GM10266 (cell line): Measurements from ENCODE around the gene TFEB.

Experiments used
- DNase-seq: peaks from one replicate; pipeline ENCODE4 v3.0.0; 2012; ENCODE audit errors: extremely low spot score
- TF ChIP-seq, protein P1 (sequence below): IDR thresholded peaks from 2 replicates; pipeline ENCODE4 v1.5.1; 2012; ENCODE audit warnings: mild to moderate bottlenecking, low read depth; ENCODE audit not compliant: control insufficient read depth, insufficient read depth; ENCODE audit errors: missing control alignments

Gene TFEB

DNA sequence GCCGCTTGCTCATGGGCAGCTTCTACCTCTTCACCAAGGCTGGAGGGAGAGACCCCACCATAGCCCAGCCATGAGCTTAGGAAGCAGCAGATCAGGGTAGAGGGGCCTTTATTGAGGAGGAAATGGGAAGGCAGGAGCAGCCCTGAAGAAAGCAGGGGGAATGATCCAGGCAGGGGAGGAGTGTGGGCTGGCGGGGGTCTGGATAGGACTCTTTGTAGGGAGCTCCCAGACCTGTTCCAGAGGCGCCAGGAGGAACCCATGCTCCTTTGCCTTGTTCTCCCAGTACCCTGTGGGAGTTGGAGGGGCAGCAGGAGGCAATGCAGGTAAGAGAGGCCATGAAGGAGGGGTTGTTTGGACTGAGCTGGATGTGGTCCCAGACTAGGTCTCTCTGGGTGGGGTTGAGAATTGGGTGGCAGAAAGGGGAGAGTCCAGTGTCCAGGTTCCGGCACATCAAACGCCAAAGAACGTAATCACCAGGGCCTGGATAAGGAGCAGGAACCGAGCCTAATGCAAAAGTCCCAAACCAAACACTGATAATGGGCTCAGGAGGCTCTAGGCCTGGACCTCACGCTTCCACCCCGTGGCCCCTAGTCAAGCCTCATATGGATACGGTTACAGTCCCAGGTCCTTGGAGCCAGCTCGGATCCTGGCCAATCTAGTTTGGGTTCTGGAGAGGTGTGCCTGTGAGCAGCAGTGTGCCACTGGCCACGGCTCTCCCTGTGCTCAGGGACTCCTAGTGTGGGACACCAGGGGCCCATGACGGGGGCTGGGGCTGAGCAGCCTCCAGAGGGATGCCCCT, 23.9 kb upstream of the TFEB start:
- TF ChIP-seq, protein P1, sequence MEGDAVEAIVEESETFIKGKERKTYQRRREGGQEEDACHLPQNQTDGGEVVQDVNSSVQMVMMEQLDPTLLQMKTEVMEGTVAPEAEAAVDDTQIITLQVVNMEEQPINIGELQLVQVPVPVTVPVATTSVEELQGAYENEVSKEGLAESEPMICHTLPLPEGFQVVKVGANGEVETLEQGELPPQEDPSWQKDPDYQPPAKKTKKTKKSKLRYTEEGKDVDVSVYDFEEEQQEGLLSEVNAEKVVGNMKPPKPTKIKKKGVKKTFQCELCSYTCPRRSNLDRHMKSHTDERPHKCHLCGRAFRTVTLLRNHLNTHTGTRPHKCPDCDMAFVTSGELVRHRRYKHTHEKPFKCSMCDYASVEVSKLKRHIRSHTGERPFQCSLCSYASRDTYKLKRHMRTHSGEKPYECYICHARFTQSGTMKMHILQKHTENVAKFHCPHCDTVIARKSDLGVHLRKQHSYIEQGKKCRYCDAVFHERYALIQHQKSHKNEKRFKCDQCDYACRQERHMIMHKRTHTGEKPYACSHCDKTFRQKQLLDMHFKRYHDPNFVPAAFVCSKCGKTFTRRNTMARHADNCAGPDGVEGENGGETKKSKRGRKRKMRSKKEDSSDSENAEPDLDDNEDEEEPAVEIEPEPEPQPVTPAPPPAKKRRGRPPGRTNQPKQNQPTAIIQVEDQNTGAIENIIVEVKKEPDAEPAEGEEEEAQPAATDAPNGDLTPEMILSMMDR: no peak
- DNase-seq: no peak

DNA sequence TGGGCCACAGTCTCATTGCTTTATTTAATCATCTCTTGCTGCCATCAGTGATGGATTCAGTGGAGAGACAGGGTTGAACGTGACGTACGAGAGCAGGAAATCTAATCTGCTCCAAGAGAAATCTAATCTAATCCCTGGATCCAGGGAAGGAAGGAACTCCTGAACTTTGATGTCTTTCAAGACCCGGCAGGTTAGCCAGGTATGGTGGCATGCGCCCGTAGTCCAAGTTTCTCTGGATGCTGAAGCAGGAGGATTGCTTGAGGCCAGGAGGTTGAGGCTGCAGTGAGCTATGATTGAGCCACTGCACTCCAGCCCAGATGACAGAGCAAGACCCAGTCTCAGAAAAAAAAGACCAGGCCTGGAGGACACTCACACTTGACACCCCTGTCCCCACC, 23.2 kb upstream of the TFEB start:
- TF ChIP-seq, protein P1: no peak
- DNase-seq: no peak

DNA sequence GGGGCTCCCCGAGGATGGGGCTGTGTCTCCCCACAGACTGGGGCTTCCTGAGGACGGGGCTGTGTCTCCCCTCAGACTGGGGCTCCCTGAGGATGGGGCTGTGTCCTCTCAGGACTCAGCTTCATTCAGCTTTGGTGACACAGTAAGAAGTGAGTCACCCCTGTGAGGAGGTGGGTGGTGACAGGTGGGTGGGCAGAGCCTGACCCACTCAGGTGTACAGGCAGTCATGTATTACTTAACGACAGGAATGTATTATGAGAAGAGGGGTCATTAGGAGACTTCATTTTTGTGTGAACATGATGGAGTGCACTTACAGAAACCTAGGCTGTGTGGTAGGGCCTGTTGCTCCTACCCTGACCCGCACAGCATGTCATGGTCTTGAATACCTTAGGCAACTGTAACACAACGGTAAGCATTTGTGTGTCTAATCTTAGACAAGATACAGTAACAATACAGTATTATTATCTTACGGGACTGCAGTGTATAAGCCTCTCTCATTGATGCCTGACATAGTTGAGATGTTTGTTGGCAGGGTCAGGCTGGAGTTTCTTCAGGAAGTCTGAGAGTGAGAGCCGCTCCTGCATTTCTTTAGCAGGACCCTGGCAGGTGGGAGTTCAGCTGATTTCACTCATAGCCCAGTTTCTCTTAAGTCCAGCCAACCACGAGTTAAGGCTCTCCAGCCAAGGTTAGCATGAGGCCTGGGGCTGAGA, 22.7 kb upstream of the TFEB start:
- DNase-seq: no peak
- TF ChIP-seq, protein P1: no peak

DNA sequence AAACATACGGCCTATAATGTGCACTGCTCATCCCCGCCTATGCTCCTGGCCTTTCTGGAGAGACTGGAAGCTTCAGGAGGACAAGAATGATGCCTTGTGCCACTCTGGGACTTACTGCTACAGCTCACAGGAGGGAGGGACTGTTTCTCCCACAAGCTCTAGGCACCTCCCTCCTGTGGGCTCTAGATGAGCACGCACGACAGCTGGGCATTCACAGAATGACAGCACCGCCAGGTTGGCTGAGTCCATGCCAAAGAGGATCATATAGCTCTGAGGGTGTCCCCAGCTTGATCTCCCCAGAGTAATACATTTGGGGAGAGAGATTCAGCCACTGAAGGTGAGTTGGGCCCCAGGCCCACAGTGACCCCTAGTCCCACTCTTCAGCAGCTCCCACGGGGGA, 21.9 kb upstream of the TFEB start:
- no peak for DNase-seq
- TF ChIP-seq, protein P1: no peak

DNA sequence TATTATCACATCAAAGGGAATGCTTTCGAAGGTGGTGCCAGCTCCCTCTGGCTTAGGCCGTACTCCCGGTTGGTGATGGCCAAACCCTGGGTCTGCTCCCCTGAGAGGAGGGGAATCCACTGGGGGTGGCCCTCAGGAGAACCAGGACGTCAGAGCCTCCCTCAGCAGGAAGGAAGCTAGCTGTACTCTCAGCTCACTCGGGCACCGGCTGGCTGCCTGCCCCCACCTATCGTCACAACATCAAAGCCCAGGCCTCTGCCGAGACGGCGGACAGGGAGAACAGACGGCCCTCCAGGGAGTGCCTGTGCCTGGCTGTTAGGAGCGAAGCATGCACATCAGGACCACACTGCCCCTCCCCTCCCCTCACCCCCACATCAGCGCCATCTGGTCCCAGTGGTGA, 20.9 kb upstream of the TFEB start:
- TF ChIP-seq, protein P1: no peak
- DNase-seq: no peak

DNA sequence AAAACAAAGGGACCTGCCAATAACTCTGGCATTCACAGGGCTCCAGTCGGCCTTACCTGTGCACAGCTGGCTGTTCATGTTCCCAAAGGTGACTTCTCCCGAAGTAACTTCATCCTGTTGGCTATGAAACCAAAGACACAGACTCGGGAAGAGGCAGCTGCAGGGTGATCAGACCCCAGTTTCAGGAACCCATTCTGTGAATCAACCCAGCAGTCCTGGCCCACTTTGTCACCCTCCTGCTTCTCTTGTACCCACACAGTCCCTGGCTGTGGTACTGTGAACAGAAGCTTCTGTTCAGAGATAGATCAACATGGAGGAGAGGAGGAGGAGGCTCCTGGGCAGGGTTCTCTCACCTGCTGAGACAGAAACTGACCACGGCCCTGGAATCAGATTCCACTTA, 20.5 kb upstream of the TFEB start:
- no peak for DNase-seq
- TF ChIP-seq, protein P1: no peak

DNA sequence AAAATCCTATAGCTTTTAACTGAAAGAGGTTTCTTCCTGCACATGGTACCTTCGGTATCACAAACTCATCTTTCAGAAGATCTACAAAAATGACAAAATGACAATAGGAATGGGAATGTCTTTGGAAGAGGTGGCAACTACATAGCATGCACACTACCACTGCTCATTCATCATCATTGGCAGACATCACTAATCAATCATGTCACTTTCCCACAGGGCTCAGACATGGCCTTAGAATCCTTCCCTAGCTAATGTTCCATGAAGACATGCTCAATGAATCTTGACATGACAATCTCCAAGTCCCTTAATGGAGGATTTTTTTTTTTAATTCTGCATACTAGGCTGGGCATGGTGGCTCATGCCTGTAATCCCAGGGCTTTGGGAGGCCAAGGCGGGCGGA, 15.0 kb upstream of the TFEB start:
- TF ChIP-seq, protein P1: no peak
- no peak for DNase-seq
